ENCODE data around the gene TAF5L.

GRCh38 chr1:229596925-229597699 lies 28.8 kb downstream of the TAF5L start:
- TF ChIP-seq CTCF (conservative IDR thresholded peaks at IDR 0.05; ENCODE audit: low read length) = no peak
- TF ChIP-seq EZH2phosphoT487 (IDR thresholded peaks at IDR 0.05; ENCODE audit: borderline replicate concordance, low read depth, low read length) = no peak
